ENCODE measurements around the gene MAP1LC3B2.
A peak's percentile ranks its signal among the peaks of the same experiment; 100 is the strongest.

The MAP1LC3B2 gene

GRCh38 chr12:116559162-116559935, at the start of gene MAP1LC3B2:
TSS of gene MAP1LC3B2 (plus strand) at chr12:116559381. CDS start at chr12:116575943, 16,562 bp downstream.
- no peak for FAIRE-seq

GRCh38 chr12:116513944-116514343, 45.2 kb upstream of the MAP1LC3B2 start:
- FAIRE-seq, result no peak

GRCh38 chr12:116515684-116516083, 43.5 kb upstream of the MAP1LC3B2 start:
- FAIRE-seq, result no peak

GRCh38 chr12:116516657-116517056, 42.5 kb upstream of the MAP1LC3B2 start:
- FAIRE-seq, result no peak

GRCh38 chr12:116517431-116518045, 41.6 kb upstream of the MAP1LC3B2 start:
- no peak for FAIRE-seq

- FAIRE-seq, result no peak
These were observed 38.9 kb upstream of the MAP1LC3B2 start for GRCh38 chr12:116520225-116520760.

GRCh38 chr12:116520801-116521471, 38.2 kb upstream of the MAP1LC3B2 start:
- FAIRE-seq, result no peak

GRCh38 chr12:116524311-116524710, 34.9 kb upstream of the MAP1LC3B2 start:
- no peak for FAIRE-seq

GRCh38 chr12:116524964-116525379, 34.2 kb upstream of the MAP1LC3B2 start:
- FAIRE-seq, result no peak

GRCh38 chr12:116525418-116526001, 33.7 kb upstream of the MAP1LC3B2 start:
- FAIRE-seq, result no peak

- FAIRE-seq, result no peak
These were observed 31.1 kb upstream of the MAP1LC3B2 start for GRCh38 chr12:116528065-116528464.

- no peak for FAIRE-seq
These were observed 30.7 kb upstream of the MAP1LC3B2 start for GRCh38 chr12:116528498-116528897.

- FAIRE-seq, result no peak
These were observed 30.1 kb upstream of the MAP1LC3B2 start for GRCh38 chr12:116529048-116529447.

- no peak for FAIRE-seq
These were observed 29.5 kb upstream of the MAP1LC3B2 start for GRCh38 chr12:116529686-116530085.

GRCh38 chr12:116532428-116532827, 26.8 kb upstream of the MAP1LC3B2 start:
- no peak for FAIRE-seq

GRCh38 chr12:116532986-116533342, 26.2 kb upstream of the MAP1LC3B2 start:
- FAIRE-seq, result no peak

GRCh38 chr12:116533343-116534251, 25.6 kb upstream of the MAP1LC3B2 start:
- FAIRE-seq, result peak; percentile 6

- no peak for FAIRE-seq
These were observed 24.7 kb upstream of the MAP1LC3B2 start for GRCh38 chr12:116534311-116535121.

- FAIRE-seq, result no peak
These were observed 23.9 kb upstream of the MAP1LC3B2 start for GRCh38 chr12:116535241-116535640.

- no peak for FAIRE-seq
These were observed 21.9 kb upstream of the MAP1LC3B2 start for GRCh38 chr12:116537101-116537904.
